ENCODE results near the gene ATP8B1. TPM values are rescaled to one million over a fixed set of nuclear protein-coding genes. Genes with fewer than 3 reads are reported as not detected.

ATP8B1 gene
- total RNA-seq, 1 donor from 2014 or later, result 0.15 TPM

DNA sequence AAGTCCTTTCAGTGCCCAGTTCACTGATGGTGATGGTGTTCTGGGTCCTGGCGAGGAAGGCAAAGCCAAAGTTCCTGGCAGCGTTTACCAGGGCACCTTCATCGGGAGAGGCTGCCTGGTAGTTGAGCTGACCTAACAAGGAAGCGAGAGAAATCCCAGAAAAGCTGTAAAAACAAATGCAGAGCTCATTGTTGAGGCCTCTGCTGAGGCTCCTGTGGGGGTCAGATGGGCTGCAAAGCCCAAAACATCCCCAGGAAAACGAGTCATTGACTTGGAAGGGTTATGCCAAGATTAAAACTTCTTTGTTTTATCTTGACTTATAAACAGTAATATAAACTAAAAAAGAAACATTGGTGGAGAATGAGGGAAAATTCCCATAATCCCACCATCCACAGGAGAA lies 128.2 kb downstream of the ATP8B1 start:
- Histone ChIP-seq H3K36me3 (no peaks in the 10 kb centered on the region), H3K9me3 (ENCODE audit: low read depth) (peaks cover 3% of the 10 kb centered on the region), H3K4me3 (no peak overlapping the region), H3K27ac (no peak overlapping the region), H3K27me3 (no peaks in the 10 kb centered on the region), H3K4me1 (no peaks in the 10 kb centered on the region), H4K20me1 (ENCODE audit: low read depth) (no peaks in the 10 kb centered on the region), H3K9ac (no peak overlapping the region), H3K4me2 (no peak overlapping the region), H3K79me2 (ENCODE audit: low read depth) (no peaks in the 10 kb centered on the region), H3F3A (ENCODE audit: low read depth) (no peaks in the 10 kb centered on the region), H2AFZ (replicated peaks) (no peak overlapping the region)
- no peak for TF ChIP-seq EZH2 (IDR thresholded peaks at IDR 0.05)
- TF ChIP-seq, protein P1, sequence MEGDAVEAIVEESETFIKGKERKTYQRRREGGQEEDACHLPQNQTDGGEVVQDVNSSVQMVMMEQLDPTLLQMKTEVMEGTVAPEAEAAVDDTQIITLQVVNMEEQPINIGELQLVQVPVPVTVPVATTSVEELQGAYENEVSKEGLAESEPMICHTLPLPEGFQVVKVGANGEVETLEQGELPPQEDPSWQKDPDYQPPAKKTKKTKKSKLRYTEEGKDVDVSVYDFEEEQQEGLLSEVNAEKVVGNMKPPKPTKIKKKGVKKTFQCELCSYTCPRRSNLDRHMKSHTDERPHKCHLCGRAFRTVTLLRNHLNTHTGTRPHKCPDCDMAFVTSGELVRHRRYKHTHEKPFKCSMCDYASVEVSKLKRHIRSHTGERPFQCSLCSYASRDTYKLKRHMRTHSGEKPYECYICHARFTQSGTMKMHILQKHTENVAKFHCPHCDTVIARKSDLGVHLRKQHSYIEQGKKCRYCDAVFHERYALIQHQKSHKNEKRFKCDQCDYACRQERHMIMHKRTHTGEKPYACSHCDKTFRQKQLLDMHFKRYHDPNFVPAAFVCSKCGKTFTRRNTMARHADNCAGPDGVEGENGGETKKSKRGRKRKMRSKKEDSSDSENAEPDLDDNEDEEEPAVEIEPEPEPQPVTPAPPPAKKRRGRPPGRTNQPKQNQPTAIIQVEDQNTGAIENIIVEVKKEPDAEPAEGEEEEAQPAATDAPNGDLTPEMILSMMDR (IDR thresholded peaks at IDR 0.05), result no peak
- TF ChIP-seq EZH2phosphoT487 (IDR thresholded peaks at IDR 0.05), result no peak
- Mint-ChIP-seq H3K4me3 (no peak overlapping the region), H3K36me3 (no peaks in the 10 kb centered on the region), H3K9me3 (peaks cover 10% of the 10 kb centered on the region), H3K27me3 (ENCODE audit: insufficient read depth, low read depth) (peaks cover 2% of the 10 kb centered on the region), H3K27ac (no peak overlapping the region), H3K4me1 (no peaks in the 10 kb centered on the region)
- DNase-seq (ENCODE audit: low spot score), result no peak

GRCh38 chr18:57670046-57670445 lies 133.1 kb downstream of the ATP8B1 start:
- Mint-ChIP-seq H3K27ac (no peak overlapping the region), H3K9me3 (peaks cover 10% of the 10 kb centered on the region), H3K36me3 (no peaks in the 10 kb centered on the region), H3K27me3 (ENCODE audit: insufficient read depth, low read depth) (peaks cover 2% of the 10 kb centered on the region), H3K4me1 (no peaks in the 10 kb centered on the region), H3K4me3 (no peak overlapping the region)
- TF ChIP-seq EZH2 (IDR thresholded peaks at IDR 0.05) (no peak), EZH2phosphoT487 (IDR thresholded peaks at IDR 0.05) (no peak)
- TF ChIP-seq, protein P1 (IDR thresholded peaks at IDR 0.05), result no peak
- Histone ChIP-seq H3K9me3 (ENCODE audit: low read depth) (peaks cover 3% of the 10 kb centered on the region), H3K4me2 (no peak overlapping the region), H3K79me2 (ENCODE audit: low read depth) (no peaks in the 10 kb centered on the region), H2AFZ (replicated peaks) (no peak overlapping the region), H4K20me1 (ENCODE audit: low read depth) (no peaks in the 10 kb centered on the region), H3K4me1 (peaks cover 3% of the 10 kb centered on the region), H3K27ac (no peak overlapping the region), H3K36me3 (no peaks in the 10 kb centered on the region), H3K27me3 (no peaks in the 10 kb centered on the region), H3F3A (ENCODE audit: low read depth) (no peaks in the 10 kb centered on the region), H3K4me3 (no peak overlapping the region), H3K9ac (no peak overlapping the region)
- no peak for DNase-seq (ENCODE audit: low spot score)

- H3K9me3 Mint-ChIP-seq, result peaks cover 7% of the 10 kb centered on the region
- H3K27ac Mint-ChIP-seq, result no peak overlapping the region
- H4K20me1 ChIP-seq (ENCODE audit: low read depth), result no peaks in the 10 kb centered on the region
- no peaks in the 10 kb centered on the region for H3K36me3 Mint-ChIP-seq
- H3K27me3 ChIP-seq, result no peaks in the 10 kb centered on the region
- H2AFZ ChIP-seq (replicated peaks), result no peak overlapping the region
- H3F3A ChIP-seq (ENCODE audit: low read depth), result no peaks in the 10 kb centered on the region
- peaks cover under 1% of the 10 kb centered on the region for H3K9me3 ChIP-seq (ENCODE audit: low read depth)
- H3K36me3 ChIP-seq, result no peaks in the 10 kb centered on the region
- H3K27ac ChIP-seq, result no peak overlapping the region
- TF ChIP-seq EZH2 (IDR thresholded peaks at IDR 0.05) (no peak), EZH2phosphoT487 (IDR thresholded peaks at IDR 0.05) (no peak)
- TF ChIP-seq, protein P1 (IDR thresholded peaks at IDR 0.05), result no peak
- no peak overlapping the region for H3K4me2 ChIP-seq
- H3K4me1 Mint-ChIP-seq, result no peaks in the 10 kb centered on the region
- no peak for DNase-seq (ENCODE audit: low spot score)
- H3K4me1 ChIP-seq, result peaks cover 9% of the 10 kb centered on the region
- H3K27me3 Mint-ChIP-seq (ENCODE audit: insufficient read depth, low read depth), result peaks cover 2% of the 10 kb centered on the region
- no peaks in the 10 kb centered on the region for H3K79me2 ChIP-seq (ENCODE audit: low read depth)
- no peak overlapping the region for H3K4me3 Mint-ChIP-seq
- H3K9ac ChIP-seq, result no peak overlapping the region
- H3K4me3 ChIP-seq, result no peak overlapping the region
Measured at GRCh38 chr18:57668021-57668420, 135.1 kb downstream of the ATP8B1 start.
